Measurements from ENCODE around the gene WDR3. TPM values are rescaled to one million over a fixed set of nuclear protein-coding genes. Genes with fewer than 3 reads are reported as not detected.

Gene WDR3
- total RNA-seq, 1 experiment from 2014 or later, result 70.5 TPM

GRCh38 chr1:118004312-118004711 is 74.8 kb downstream of the WDR3 start (continued):
- TF ChIP-seq REST (IDR thresholded peaks at IDR 0.05; ENCODE audit: low read depth), result no peak
- TF ChIP-seq ZNF274 (IDR thresholded peaks at IDR 0.05; ENCODE audit: low read depth, low read length), result no peak
- no peak for TF ChIP-seq SRF (IDR thresholded peaks at IDR 0.05; ENCODE audit: low read depth)
- TF ChIP-seq CEBPB (IDR thresholded peaks at IDR 0.05; ENCODE audit: low read depth), result no peak
- no peak for TF ChIP-seq ZBTB33 (IDR thresholded peaks at IDR 0.05; ENCODE audit: extremely low read depth, insufficient replicate concordance, low read length)
- TF ChIP-seq YY1 (IDR thresholded peaks at IDR 0.05; ENCODE audit: extremely low read depth, insufficient replicate concordance, low read depth, low read length), result no peak

- RAD21 ChIA-PET (ENCODE audit: low non-redundant PET in 1 of 2, low total read pairs in 2 of 2, uncharacterized antibody in 2 of 2, unreplicated experiment in 2 of 2), result no interaction called here
- Histone ChIP-seq H3K4me2 (ENCODE audit: low read length) (no peak overlapping the region), H3K27ac (ENCODE audit: low read depth, low read length) (no peak overlapping the region), H3K9ac (ENCODE audit: low read length) (no peak overlapping the region), H3K79me2 (ENCODE audit: insufficient read depth, low read length) (no peaks in the 10 kb centered on the region), H2AFZ (ENCODE audit: low read depth, low read length, poor library complexity, severe bottlenecking) (no peak overlapping the region), H3K4me1 (ENCODE audit: control insufficient read depth in 1 of 2, insufficient read depth in 2 of 2, low read length in 2 of 2) (no peaks in the 10 kb centered on the region), H3K4me3 (replicated peaks in 1 of 2; ENCODE audit: low read depth in 1 of 2, low read length in 2 of 2) (no peak overlapping the region), H3K9me3 (ENCODE audit: control insufficient read depth in 1 of 2, insufficient read depth in 1 of 2, low read depth in 1 of 2, low read length in 2 of 2) (no peaks in the 10 kb centered on the region), H4K20me1 (ENCODE audit: insufficient read depth) (no peaks in the 10 kb centered on the region), H3K27me3 (ENCODE audit: insufficient read depth, low read length) (no peaks in the 10 kb centered on the region), H3K9me2 (ENCODE audit: insufficient read depth) (no peaks in the 10 kb centered on the region), H3K36me3 (ENCODE audit: control insufficient read depth in 1 of 2, insufficient read depth in 2 of 2, low read length in 2 of 2) (no peaks in the 10 kb centered on the region)
- BruUV-seq (replicated peaks), result no TSS peak
- intact Hi-C loops (cut with micrococcal nuclease), result no loop called here
- DNase-seq (ENCODE audit: low read depth, low spot score) (no peak), ATAC-seq (no peak)
- CTCF ChIA-PET, result no interaction called here
- POLR2A ChIA-PET, result no interaction called here
- TF ChIP-seq YY1 (IDR thresholded peaks at IDR 0.05; ENCODE audit: extremely low read depth, insufficient replicate concordance, low read depth, low read length), result no peak
- TF ChIP-seq RAD21 (IDR thresholded peaks at IDR 0.05; ENCODE audit: low read depth), result no peak
- TF ChIP-seq EZH2 (IDR thresholded peaks at IDR 0.05), result no peak
- TF ChIP-seq POLR2A (IDR thresholded peaks at IDR 0.05; ENCODE audit: borderline replicate concordance, extremely low read depth, insufficient read depth, insufficient read length), result no peak
- TF ChIP-seq MAX (IDR thresholded peaks at IDR 0.05), result no peak
- no peak for TF ChIP-seq EZH2phosphoT487 (IDR thresholded peaks at IDR 0.05; ENCODE audit: borderline replicate concordance)
- no peak for TF ChIP-seq ELF1 (IDR thresholded peaks at IDR 0.05; ENCODE audit: borderline replicate concordance, low read depth)
- no peak for TF ChIP-seq CEBPB (IDR thresholded peaks at IDR 0.05; ENCODE audit: low read depth)
- no peak for TF ChIP-seq SRF (IDR thresholded peaks at IDR 0.05; ENCODE audit: low read depth)
- TF ChIP-seq POLR2AphosphoS5 (IDR thresholded peaks at IDR 0.05; ENCODE audit: low read depth, low read length), result no peak
- TF ChIP-seq TCF7L2 (IDR thresholded peaks at IDR 0.05; ENCODE audit: borderline replicate concordance, extremely low read depth, insufficient read depth, insufficient read length), result no peak
- no peak for TF ChIP-seq JUND (IDR thresholded peaks at IDR 0.05)
- no peak for TF ChIP-seq EGR1 (IDR thresholded peaks at IDR 0.05; ENCODE audit: low read depth)
- no peak for TF ChIP-seq SIN3A (IDR thresholded peaks at IDR 0.05; ENCODE audit: low read depth)
- no peak for TF ChIP-seq CBX3 (IDR thresholded peaks at IDR 0.05; ENCODE audit: low read depth)
- no peak for TF ChIP-seq FOSL1 (IDR thresholded peaks at IDR 0.05; ENCODE audit: low read depth)
- no peak for TF ChIP-seq ZFX (IDR thresholded peaks at IDR 0.05)
- no peak for TF ChIP-seq ATF3 (IDR thresholded peaks at IDR 0.05)
Measured at GRCh38 chr1:118007391-118007790, 77.9 kb downstream of the WDR3 start.
